GM12872 (cell line): ENCODE results near the gene PIPOX.

Experiments used
- TF ChIP-seq, protein P1 (sequence below): IDR thresholded peaks from 3 replicates; pipeline ENCODE4 v1.5.1; 2011; ENCODE audit warnings: low read depth, mild to moderate bottlenecking, low read length, moderate library complexity; ENCODE audit not compliant: insufficient read depth

Gene PIPOX

DNA sequence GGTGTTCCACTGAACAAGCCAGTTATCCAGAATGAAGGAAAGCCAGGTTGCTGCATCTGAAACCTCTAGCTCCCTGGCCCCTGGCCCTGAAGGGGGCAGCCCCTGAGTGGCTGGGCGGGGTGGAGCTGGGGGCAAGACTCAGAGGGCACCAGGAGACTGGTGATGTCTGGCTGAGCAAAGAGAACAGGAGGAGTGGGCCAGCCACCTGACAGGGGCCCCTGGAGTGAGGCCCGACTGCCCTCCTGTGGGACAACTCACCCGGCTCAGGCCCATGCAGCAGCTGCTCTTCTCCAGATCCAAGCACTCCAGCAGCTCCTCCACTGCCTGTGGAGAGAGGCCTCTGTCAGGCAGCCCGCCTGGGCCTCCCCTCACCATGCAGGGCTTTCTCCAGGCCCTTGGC, 60.4 kb downstream of the PIPOX start:
- TF ChIP-seq, protein P1, sequence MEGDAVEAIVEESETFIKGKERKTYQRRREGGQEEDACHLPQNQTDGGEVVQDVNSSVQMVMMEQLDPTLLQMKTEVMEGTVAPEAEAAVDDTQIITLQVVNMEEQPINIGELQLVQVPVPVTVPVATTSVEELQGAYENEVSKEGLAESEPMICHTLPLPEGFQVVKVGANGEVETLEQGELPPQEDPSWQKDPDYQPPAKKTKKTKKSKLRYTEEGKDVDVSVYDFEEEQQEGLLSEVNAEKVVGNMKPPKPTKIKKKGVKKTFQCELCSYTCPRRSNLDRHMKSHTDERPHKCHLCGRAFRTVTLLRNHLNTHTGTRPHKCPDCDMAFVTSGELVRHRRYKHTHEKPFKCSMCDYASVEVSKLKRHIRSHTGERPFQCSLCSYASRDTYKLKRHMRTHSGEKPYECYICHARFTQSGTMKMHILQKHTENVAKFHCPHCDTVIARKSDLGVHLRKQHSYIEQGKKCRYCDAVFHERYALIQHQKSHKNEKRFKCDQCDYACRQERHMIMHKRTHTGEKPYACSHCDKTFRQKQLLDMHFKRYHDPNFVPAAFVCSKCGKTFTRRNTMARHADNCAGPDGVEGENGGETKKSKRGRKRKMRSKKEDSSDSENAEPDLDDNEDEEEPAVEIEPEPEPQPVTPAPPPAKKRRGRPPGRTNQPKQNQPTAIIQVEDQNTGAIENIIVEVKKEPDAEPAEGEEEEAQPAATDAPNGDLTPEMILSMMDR: no peak
